NCI-H1694 (cell line): ENCODE measurements around the gene MCF2L.

Experiments
- DNase-seq: peaks from one replicate; lab custom pipeline; 2025; lab: John Stamatoyannopoulos, UW

Gene MCF2L

GRCh38 chr13:113033054-113033850 lies 64.2 kb downstream of the MCF2L start:
- DNase-seq: no peak

GRCh38 chr13:113034451-113035212 lies 65.6 kb downstream of the MCF2L start:
- DNase-seq: peak; percentile 64

- DNase-seq: no peak
These were observed 66.3 kb downstream of the MCF2L start for GRCh38 chr13:113035213-113035800.

- DNase-seq: no peak
These were observed 67.4 kb downstream of the MCF2L start for GRCh38 chr13:113036401-113036800.

GRCh38 chr13:113040031-113040430 lies 71.0 kb downstream of the MCF2L start:
- DNase-seq: no peak

- no peak for DNase-seq
These were observed 71.7 kb downstream of the MCF2L start for GRCh38 chr13:113040597-113041292.

GRCh38 chr13:113041293-113041690 lies 72.3 kb downstream of the MCF2L start:
- no peak for DNase-seq

GRCh38 chr13:113041896-113042295 lies 72.9 kb downstream of the MCF2L start:
- DNase-seq: no peak

- DNase-seq: no peak
These were observed 73.4 kb downstream of the MCF2L start for GRCh38 chr13:113042456-113042855.

- DNase-seq: no peak
These were observed 74.1 kb downstream of the MCF2L start for GRCh38 chr13:113043001-113043630.

GRCh38 chr13:113043931-113044330 lies 74.9 kb downstream of the MCF2L start:
- DNase-seq: no peak

GRCh38 chr13:113044391-113045114 lies 75.5 kb downstream of the MCF2L start:
- peak; percentile 66 for DNase-seq

- DNase-seq: no peak
These were observed 76.5 kb downstream of the MCF2L start for GRCh38 chr13:113045251-113046127.

- no peak for DNase-seq
These were observed 77.3 kb downstream of the MCF2L start for GRCh38 chr13:113046128-113046882.

- DNase-seq: no peak
These were observed 77.8 kb downstream of the MCF2L start for GRCh38 chr13:113046883-113047244.

- DNase-seq: no peak
These were observed 78.6 kb downstream of the MCF2L start for GRCh38 chr13:113047587-113047986.

GRCh38 chr13:113048766-113049165 lies 79.8 kb downstream of the MCF2L start:
- DNase-seq: no peak

GRCh38 chr13:113049521-113049941 lies 80.5 kb downstream of the MCF2L start:
- DNase-seq: no peak

- DNase-seq: no peak
These were observed 81.0 kb downstream of the MCF2L start for GRCh38 chr13:113049981-113050380.
